ENCODE data around the gene MS4A10. TPM values are rescaled to one million over a fixed set of nuclear protein-coding genes. Genes with fewer than 3 reads are reported as not detected.

Gene MS4A10
- polyA plus RNA-seq, 1 donor (not counting 4 experiments of a cell fraction or from before 2014, with no cell fraction given): not detected

DNA sequence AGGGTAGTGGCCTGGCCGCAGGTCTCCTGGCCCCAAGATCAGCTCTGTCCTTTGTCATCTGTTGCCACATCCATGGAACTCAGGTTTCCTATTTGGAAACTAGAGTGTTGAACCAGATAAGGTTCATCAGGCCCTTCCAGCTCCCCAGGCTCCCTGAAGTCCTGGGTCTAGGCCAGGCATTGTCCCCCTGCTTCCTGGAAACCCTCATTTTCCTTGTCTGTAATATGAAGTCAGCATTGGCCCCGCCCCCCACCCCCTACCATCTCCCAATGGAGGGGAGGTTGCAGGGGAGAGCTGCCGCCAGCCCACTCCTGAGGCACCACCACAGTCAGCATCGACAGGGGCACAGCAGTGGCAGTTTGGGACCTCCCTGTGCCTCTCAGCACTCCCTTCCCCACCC, 9.0 kb upstream of the MS4A10 start:
- Histone ChIP-seq H3K27me3 (ENCODE audit: control insufficient read depth, extremely low read depth, insufficient read depth, low read length) (peaks cover 2% of the 10 kb centered on the region), H3K4me1 (ENCODE audit: control insufficient read depth, extremely low read depth, insufficient read depth, low read length) (peaks cover 2% of the 10 kb centered on the region), H3K27ac (ENCODE audit: control insufficient read depth, insufficient read depth, low read length) (no peak overlapping the region), H3K79me2 (ENCODE audit: control insufficient read depth, insufficient read depth, low read length) (no peaks in the 10 kb centered on the region), H3K36me3 (ENCODE audit: control insufficient read depth in 2 of 2, extremely low read depth in 1 of 2, insufficient read depth in 2 of 2, low read length in 2 of 2) (no peaks in the 10 kb centered on the region), H3K9me3 (ENCODE audit: control insufficient read depth, low read depth, low read length) (no peaks in the 10 kb centered on the region), H3K9me1 (ENCODE audit: control insufficient read depth, extremely low read depth, insufficient read depth, low read length) (no peaks in the 10 kb centered on the region), H3K9ac (ENCODE audit: control insufficient read depth, extremely low read depth, insufficient read depth, low read length) (no peak overlapping the region), H3K4me3 (ENCODE audit: control insufficient read depth in 2 of 3, extremely low read depth in 1 of 3, insufficient read depth in 2 of 3, low read depth in 1 of 3, low read length in 3 of 3) (no peak overlapping the region), H2AFZ (ENCODE audit: control insufficient read depth, low read length) (no peak overlapping the region), H4K20me1 (ENCODE audit: control insufficient read depth, extremely low read depth, insufficient read depth, low read length) (no peaks in the 10 kb centered on the region), H3K4me2 (ENCODE audit: control insufficient read depth, extremely low read depth, insufficient read depth, low read depth, low read length) (no peak overlapping the region)
- TF ChIP-seq, protein P1, sequence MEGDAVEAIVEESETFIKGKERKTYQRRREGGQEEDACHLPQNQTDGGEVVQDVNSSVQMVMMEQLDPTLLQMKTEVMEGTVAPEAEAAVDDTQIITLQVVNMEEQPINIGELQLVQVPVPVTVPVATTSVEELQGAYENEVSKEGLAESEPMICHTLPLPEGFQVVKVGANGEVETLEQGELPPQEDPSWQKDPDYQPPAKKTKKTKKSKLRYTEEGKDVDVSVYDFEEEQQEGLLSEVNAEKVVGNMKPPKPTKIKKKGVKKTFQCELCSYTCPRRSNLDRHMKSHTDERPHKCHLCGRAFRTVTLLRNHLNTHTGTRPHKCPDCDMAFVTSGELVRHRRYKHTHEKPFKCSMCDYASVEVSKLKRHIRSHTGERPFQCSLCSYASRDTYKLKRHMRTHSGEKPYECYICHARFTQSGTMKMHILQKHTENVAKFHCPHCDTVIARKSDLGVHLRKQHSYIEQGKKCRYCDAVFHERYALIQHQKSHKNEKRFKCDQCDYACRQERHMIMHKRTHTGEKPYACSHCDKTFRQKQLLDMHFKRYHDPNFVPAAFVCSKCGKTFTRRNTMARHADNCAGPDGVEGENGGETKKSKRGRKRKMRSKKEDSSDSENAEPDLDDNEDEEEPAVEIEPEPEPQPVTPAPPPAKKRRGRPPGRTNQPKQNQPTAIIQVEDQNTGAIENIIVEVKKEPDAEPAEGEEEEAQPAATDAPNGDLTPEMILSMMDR (optimal IDR thresholded peaks at IDR 0.05 in 1 of 3, IDR thresholded peaks at IDR 0.05 in 1 of 3, conservative IDR thresholded peaks at IDR 0.05 in 1 of 3; ENCODE audit: extremely low read depth in 1 of 3, insufficient read depth in 2 of 3, low read length in 3 of 3): no peak
- no peak for TF ChIP-seq EZH2 (IDR thresholded peaks at IDR 0.05; ENCODE audit: low read length)
- FAIRE-seq (no peak), DNase-seq (ENCODE audit: low read depth, low spot score) (no peak)
- dilution Hi-C loops (cut with MboI; ENCODE audit: extremely low pct_ligation_motif_present, low sequenced_read_pairs): no loop called here

DNA sequence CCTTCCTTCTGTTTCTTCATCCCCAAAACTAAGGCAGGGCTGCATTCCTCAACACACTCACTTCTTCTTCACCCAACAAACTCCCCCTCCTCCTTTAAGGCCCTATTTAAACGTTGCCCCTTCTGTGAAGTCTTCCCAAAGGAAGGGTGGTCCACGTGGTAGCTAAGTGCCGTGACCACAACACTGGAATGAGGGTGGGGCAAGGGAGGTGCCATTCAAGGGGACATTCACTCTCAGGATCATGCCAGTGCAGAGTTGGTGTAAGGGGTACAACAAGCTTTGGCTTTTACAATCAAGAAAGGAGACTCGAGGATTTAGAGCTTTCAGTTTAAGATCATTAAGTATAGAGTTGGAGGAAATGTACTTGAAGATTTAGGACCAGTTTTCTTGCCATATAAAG, 8.0 kb upstream of the MS4A10 start:
- Histone ChIP-seq H3K4me3 (ENCODE audit: control insufficient read depth in 2 of 3, extremely low read depth in 1 of 3, insufficient read depth in 2 of 3, low read depth in 1 of 3, low read length in 3 of 3) (no peak overlapping the region), H3K36me3 (ENCODE audit: control insufficient read depth in 2 of 2, extremely low read depth in 1 of 2, insufficient read depth in 2 of 2, low read length in 2 of 2) (no peaks in the 10 kb centered on the region), H2AFZ (ENCODE audit: control insufficient read depth, low read length) (no peak overlapping the region), H3K9ac (ENCODE audit: control insufficient read depth, extremely low read depth, insufficient read depth, low read length) (no peak overlapping the region), H3K79me2 (ENCODE audit: control insufficient read depth, insufficient read depth, low read length) (no peaks in the 10 kb centered on the region), H4K20me1 (ENCODE audit: control insufficient read depth, extremely low read depth, insufficient read depth, low read length) (no peaks in the 10 kb centered on the region), H3K27ac (ENCODE audit: control insufficient read depth, insufficient read depth, low read length) (no peak overlapping the region), H3K27me3 (ENCODE audit: control insufficient read depth, extremely low read depth, insufficient read depth, low read length) (peaks cover 4% of the 10 kb centered on the region), H3K9me3 (ENCODE audit: control insufficient read depth, low read depth, low read length) (no peaks in the 10 kb centered on the region), H3K4me1 (ENCODE audit: control insufficient read depth, extremely low read depth, insufficient read depth, low read length) (peaks cover 2% of the 10 kb centered on the region), H3K9me1 (ENCODE audit: control insufficient read depth, extremely low read depth, insufficient read depth, low read length) (no peaks in the 10 kb centered on the region), H3K4me2 (ENCODE audit: control insufficient read depth, extremely low read depth, insufficient read depth, low read depth, low read length) (no peak overlapping the region)
- DNase-seq (ENCODE audit: low read depth, low spot score) (no peak), FAIRE-seq (no peak)
- dilution Hi-C loops (cut with MboI; ENCODE audit: extremely low pct_ligation_motif_present, low sequenced_read_pairs): no loop called here
- TF ChIP-seq EZH2 (IDR thresholded peaks at IDR 0.05; ENCODE audit: low read length): no peak
- TF ChIP-seq, protein P1 (optimal IDR thresholded peaks at IDR 0.05 in 1 of 3, IDR thresholded peaks at IDR 0.05 in 1 of 3, conservative IDR thresholded peaks at IDR 0.05 in 1 of 3; ENCODE audit: extremely low read depth in 1 of 3, insufficient read depth in 2 of 3, low read length in 3 of 3): no peak
